Measurements from ENCODE around the gene SMPDL3B. TPM values are rescaled to one million over a fixed set of nuclear protein-coding genes. Genes with fewer than 3 reads are reported as not detected.
"Not testable (repeated sequence)": the region's sequence is repeated elsewhere in the genome, so short reads cannot be mapped to it uniquely, and the experiment has no call there.

The SMPDL3B gene
- total RNA-seq, 1 experiment from 2014 or later = 11.7 TPM

GRCh38 chr1:27993241-27993640 is 58.4 kb downstream of the SMPDL3B start:
- BruUV-seq (replicated peaks) = no TSS peak
- POLR2A ChIA-PET = no interaction called here
- Mint-ChIP-seq H3K4me1 (ENCODE audit: low read depth, unreplicated experiment) (no peaks in the 10 kb centered on the region), H3K4me3 (ENCODE audit: unreplicated experiment) (no peak overlapping the region), H3K27ac (ENCODE audit: unreplicated experiment) (no peak overlapping the region), H3K9me3 (ENCODE audit: unreplicated experiment) (no peaks in the 10 kb centered on the region), H3K27me3 (ENCODE audit: insufficient read depth, unreplicated experiment) (no peaks in the 10 kb centered on the region), H3K36me3 (ENCODE audit: insufficient read depth, unreplicated experiment) (peaks cover 23% of the 10 kb centered on the region)
- Histone ChIP-seq H3K36me3 (ENCODE audit: control insufficient read depth, insufficient read depth, low read length) (no peaks in the 10 kb centered on the region), H3K4me1 (no peaks in the 10 kb centered on the region), H3K27me3 (replicated peaks; ENCODE audit: control insufficient read depth, insufficient read depth, low read length) (no peaks in the 10 kb centered on the region), H3K9me3 (no peaks in the 10 kb centered on the region), H3K4me3 (ENCODE audit: low read depth, low read length) (no peak overlapping the region)
- DNase-seq = no peak
- CTCF ChIA-PET = no interaction called here
- TF ChIP-seq CTCF (IDR thresholded peaks at IDR 0.05; ENCODE audit: insufficient read depth in 1 of 2, low read depth in 1 of 2, low read length in 1 of 2, severe bottlenecking in 1 of 2, unreplicated experiment in 1 of 2) = no peak
- intact Hi-C loops (cut with micrococcal nuclease; ENCODE audit: unreplicated experiment) = no loop called here

- H3K4me3 ChIP-seq (ENCODE audit: low read depth, low read length) = no peak overlapping the region
- ChIA-PET POLR2A (no interaction called here), CTCF (no interaction called here)
- H3K36me3 ChIP-seq (ENCODE audit: control insufficient read depth, insufficient read depth, low read length) = no peaks in the 10 kb centered on the region
- intact Hi-C loops (cut with micrococcal nuclease; ENCODE audit: unreplicated experiment) = no loop called here
- Mint-ChIP-seq H3K27me3 (ENCODE audit: insufficient read depth, unreplicated experiment) (no peaks in the 10 kb centered on the region), H3K4me3 (ENCODE audit: unreplicated experiment) (no peak overlapping the region), H3K36me3 (ENCODE audit: insufficient read depth, unreplicated experiment) (peaks cover 26% of the 10 kb centered on the region), H3K27ac (ENCODE audit: unreplicated experiment) (no peak overlapping the region), H3K4me1 (ENCODE audit: low read depth, unreplicated experiment) (no peaks in the 10 kb centered on the region), H3K9me3 (ENCODE audit: unreplicated experiment) (no peaks in the 10 kb centered on the region)
- no peak for TF ChIP-seq CTCF (IDR thresholded peaks at IDR 0.05; ENCODE audit: insufficient read depth in 1 of 2, low read depth in 1 of 2, low read length in 1 of 2, severe bottlenecking in 1 of 2, unreplicated experiment in 1 of 2)
- H3K27me3 ChIP-seq (replicated peaks; ENCODE audit: control insufficient read depth, insufficient read depth, low read length) = no peaks in the 10 kb centered on the region
- H3K9me3 ChIP-seq = no peaks in the 10 kb centered on the region
- no peaks in the 10 kb centered on the region for H3K4me1 ChIP-seq
- DNase-seq = no peak
- no TSS peak for BruUV-seq (replicated peaks)
These were observed 59.3 kb downstream of the SMPDL3B start for GRCh38 chr1:27994060-27994459.

GRCh38 chr1:27994526-27994925 is 59.7 kb downstream of the SMPDL3B start:
- BruUV-seq (replicated peaks); H3K27me3 ChIP-seq (replicated peaks; ENCODE audit: control insufficient read depth, insufficient read depth, low read length); H3K4me3 Mint-ChIP-seq (ENCODE audit: unreplicated experiment); intact Hi-C loops (cut with micrococcal nuclease; ENCODE audit: unreplicated experiment); H3K4me3 ChIP-seq (ENCODE audit: low read depth, low read length); H3K4me1 ChIP-seq; H3K4me1 Mint-ChIP-seq (ENCODE audit: low read depth, unreplicated experiment); H3K9me3 ChIP-seq; DNase-seq; CTCF ChIA-PET; H3K27me3 Mint-ChIP-seq (ENCODE audit: insufficient read depth, unreplicated experiment); H3K36me3 ChIP-seq (ENCODE audit: control insufficient read depth, insufficient read depth, low read length); H3K27ac Mint-ChIP-seq (ENCODE audit: unreplicated experiment); POLR2A ChIA-PET; H3K9me3 Mint-ChIP-seq (ENCODE audit: unreplicated experiment): not testable (repeated sequence)
- H3K36me3 Mint-ChIP-seq (ENCODE audit: insufficient read depth, unreplicated experiment) = peaks cover 26% of the 10 kb centered on the region

GRCh38 chr1:27999055-27999454 is 64.3 kb downstream of the SMPDL3B start:
- intact Hi-C loops (cut with micrococcal nuclease; ENCODE audit: unreplicated experiment) = no loop called here
- no peak for TF ChIP-seq CTCF (IDR thresholded peaks at IDR 0.05; ENCODE audit: insufficient read depth in 1 of 2, low read depth in 1 of 2, low read length in 1 of 2, severe bottlenecking in 1 of 2, unreplicated experiment in 1 of 2)
- Histone ChIP-seq H3K4me1 (no peaks in the 10 kb centered on the region), H3K27me3 (replicated peaks; ENCODE audit: control insufficient read depth, insufficient read depth, low read length) (no peaks in the 10 kb centered on the region), H3K36me3 (ENCODE audit: control insufficient read depth, insufficient read depth, low read length) (no peaks in the 10 kb centered on the region), H3K4me3 (ENCODE audit: low read depth, low read length) (no peak overlapping the region), H3K9me3 (no peaks in the 10 kb centered on the region)
- Mint-ChIP-seq H3K4me3 (ENCODE audit: unreplicated experiment) (no peak overlapping the region), H3K27ac (ENCODE audit: unreplicated experiment) (no peak overlapping the region), H3K9me3 (ENCODE audit: unreplicated experiment) (no peaks in the 10 kb centered on the region), H3K27me3 (ENCODE audit: insufficient read depth, unreplicated experiment) (no peaks in the 10 kb centered on the region), H3K4me1 (ENCODE audit: low read depth, unreplicated experiment) (no peaks in the 10 kb centered on the region), H3K36me3 (ENCODE audit: insufficient read depth, unreplicated experiment) (peaks cover 13% of the 10 kb centered on the region)
- CTCF ChIA-PET = no interaction called here
- POLR2A ChIA-PET = interaction anchor here (0.7 kb wide), 1 partner anchor 113 kb away, joined by 5 read pairs; no protein-coding TSS in a partner anchor
- DNase-seq = no peak
- BruUV-seq (replicated peaks) = no TSS peak
